SK-N-SH (cell line): ENCODE results near the gene CDKAL1. TPM values are rescaled to one million over a fixed set of nuclear protein-coding genes. Genes with fewer than 3 reads are reported as not detected.

Source experiments
- CTCF ChIA-PET: fragments of 300-600, 350-600 bp; formaldehyde crosslinking; extraction: SDS; loops from one replicate; lab custom pipeline; 2021; lab: Yijun Ruan, JAX
- POLR2A ChIA-PET: fragments of 350-600 bp; sonication (Branson Sonifier 250); formaldehyde crosslinking; extraction: SDS; loops from one replicate; lab custom pipeline; 2020; ENCODE audit warnings: antibody characterized with exemption, inconsistent platforms; lab: Yijun Ruan, JAX
- DNase-seq: peaks from one replicate; pipeline ENCODE4 v3.0.0; 2012
- H2AFZ ChIP-seq: fragments of 200-600 bp; sonication (generic); 2 replicates; pipeline ENCODE4 v1.8.1; 2016; ENCODE audit warnings: antibody characterized with exemption, mild to moderate bottlenecking, low read depth
- H3F3A ChIP-seq: fragments of 200-600 bp; sonication (generic); replicated peaks from 2 replicates; pipeline ENCODE3; 2016; ENCODE audit warnings: antibody characterized with exemption, mild to moderate bottlenecking; ENCODE audit not compliant: insufficient read depth
- H3K27ac ChIP-seq, 2 experiments: fragments of 200-500 bp in 1 of 2; fragments of 200-600 bp in 1 of 2; sonication (Bioruptor generic) in 1 of 2; sonication (generic), shearing (Covaris generic) in 1 of 2; 2 replicates each; pipeline versions ENCODE4 v1.5.1 to v1.6.1; 2014 to 2016; ENCODE audit warnings: low read depth in 2 of 2, inconsistent platforms in 1 of 2, low read length in 1 of 2, mild to moderate bottlenecking in 1 of 2, mixed read lengths in 1 of 2
- H3K27me3 ChIP-seq: fragments of 200-600 bp; sonication (generic), shearing (Covaris generic); 2 replicates; pipeline ENCODE4 v1.6.1; 2016; ENCODE audit warnings: mixed run types; ENCODE audit not compliant: insufficient read depth
- H3K36me3 ChIP-seq, 2 experiments: fragments of 200-500 bp in 1 of 2; fragments of 200-600 bp in 1 of 2; sonication (Bioruptor generic) in 1 of 2; sonication (generic) in 1 of 2; replicated peaks in 1 of 2; 2 replicates each; pipeline versions ENCODE3 to v1.5.1; 2014 to 2016; ENCODE audit warnings: low read length in 1 of 2, mild to moderate bottlenecking in 1 of 2; ENCODE audit not compliant: insufficient read depth in 2 of 2, control insufficient read depth in 1 of 2
- H3K4me1 ChIP-seq, 2 experiments: fragments of 200-500 bp in 1 of 2; fragments of 200-600 bp in 1 of 2; sonication (Bioruptor generic) in 1 of 2; sonication (generic), shearing (Covaris generic) in 1 of 2; 2 replicates each; pipeline versions ENCODE4 v1.5.1 to v1.6.1; 2014 to 2016; ENCODE audit warnings: low read depth in 1 of 2, low read length in 1 of 2, mixed run types in 1 of 2; ENCODE audit not compliant: insufficient read depth in 2 of 2, control insufficient read depth in 1 of 2
- H3K4me2 ChIP-seq: fragments of 200-600 bp; sonication (generic), shearing (Covaris generic); 2 replicates; pipeline ENCODE4 v1.6.1; 2017; ENCODE audit warnings: mixed run types
- H3K4me3 ChIP-seq, 2 experiments: fragments of 200-500 bp in 1 of 2; fragments of 200-600 bp in 1 of 2; sonication (Bioruptor generic) in 1 of 2; sonication (generic), shearing (Covaris generic) in 1 of 2; 2 replicates each; pipeline versions ENCODE4 v1.5.1 to v1.8.1; 2014 to 2016; ENCODE audit warnings: low read depth in 2 of 2, inconsistent platforms in 1 of 2, low read length in 1 of 2, mild to moderate bottlenecking in 1 of 2, mixed read lengths in 1 of 2, moderate library complexity in 1 of 2
- H3K79me2 ChIP-seq: fragments of 200-600 bp; sonication (generic); 2 replicates; pipeline ENCODE4 v1.8.1; 2017; ENCODE audit warnings: mild to moderate bottlenecking; ENCODE audit not compliant: insufficient read depth
- H3K9ac ChIP-seq: fragments of 200-600 bp; sonication (generic); 2 replicates; pipeline ENCODE4 v1.6.1; 2017; ENCODE audit warnings: mixed run types
- H3K9me2 ChIP-seq: fragments of 200-600 bp; sonication (generic); 2 replicates; pipeline ENCODE4 v1.6.1; 2017; ENCODE audit warnings: mixed run types
- H3K9me3 ChIP-seq: fragments of 200-600 bp; sonication (generic); 2 replicates; pipeline ENCODE4 v1.6.1; 2017; ENCODE audit warnings: mixed run types, mild to moderate bottlenecking, moderate library complexity
- H4K20me1 ChIP-seq: fragments of 200-600 bp; sonication (generic); 2 replicates; pipeline ENCODE4 v1.6.1; 2017; ENCODE audit warnings: mild to moderate bottlenecking, mixed run types; ENCODE audit not compliant: insufficient read depth
- CHD2 ChIP-seq: fragments of 150-350 bp; IDR thresholded peaks from 2 replicates; pipeline ENCODE4 v1.6.1; 2018; ENCODE audit warnings: low read length; ENCODE audit not compliant: partially characterized antibody
- ELF1 ChIP-seq: IDR thresholded peaks from 2 replicates; pipeline ENCODE4 v1.4.0; 2012
- EP300 ChIP-seq, 2 experiments: IDR thresholded peaks; 2 replicates each; pipeline versions ENCODE4 v1.4.0 to v1.6.1; 2012; ENCODE audit warnings: borderline replicate concordance in 1 of 2, low read depth in 1 of 2, low read length in 1 of 2
- EZH2phosphoT487 ChIP-seq: fragments of 200-600 bp; sonication (generic); IDR thresholded peaks from 2 replicates; pipeline ENCODE4 v1.6.1; 2017; ENCODE audit warnings: low read depth, mixed run types, mild to moderate bottlenecking, antibody characterized with exemption, moderate library complexity, borderline replicate concordance
- FOXM1 ChIP-seq: IDR thresholded peaks from 2 replicates; pipeline ENCODE4 v1.4.0; 2012; ENCODE audit warnings: low read depth, mild to moderate bottlenecking
- JUND ChIP-seq: IDR thresholded peaks from 2 replicates; pipeline ENCODE4 v1.4.0; 2012
- MEF2A ChIP-seq: IDR thresholded peaks from 2 replicates; pipeline ENCODE4 v1.4.0; 2012; ENCODE audit warnings: low read depth, borderline replicate concordance
- MXI1 ChIP-seq: IDR thresholded peaks from 2 replicates; pipeline ENCODE4 v1.6.1; 2012; ENCODE audit warnings: mild to moderate bottlenecking, low read depth, low read length, improper control_type of control experiment
- RAD21 ChIP-seq: IDR thresholded peaks from 2 replicates; pipeline ENCODE4 v1.6.1; 2012; ENCODE audit warnings: mild to moderate bottlenecking, low read length
- RCOR1 ChIP-seq: fragments of 150-350 bp; IDR thresholded peaks from 2 replicates; pipeline ENCODE4 v1.6.1; 2017; ENCODE audit warnings: antibody characterized with exemption, low read length
- RXRA ChIP-seq: IDR thresholded peaks from 2 replicates; pipeline ENCODE4 v1.4.0; 2012; ENCODE audit warnings: low read depth, mild to moderate bottlenecking, borderline replicate concordance
- SMC3 ChIP-seq: IDR thresholded peaks from 2 replicates; pipeline ENCODE4 v1.6.1; 2012; ENCODE audit warnings: low read depth, low read length, improper control_type of control experiment
- TAF1 ChIP-seq: IDR thresholded peaks from 2 replicates; pipeline ENCODE4 v1.6.1; 2012; ENCODE audit warnings: low read depth, mild to moderate bottlenecking, low read length, moderate library complexity, borderline replicate concordance
- TCF12 ChIP-seq: IDR thresholded peaks from 2 replicates; pipeline ENCODE4 v1.4.0; 2012
- TEAD4 ChIP-seq: IDR thresholded peaks from 2 replicates; pipeline ENCODE4 v1.4.0; 2012; ENCODE audit warnings: mild to moderate bottlenecking, borderline replicate concordance; ENCODE audit not compliant: insufficient read depth
- WGBS: methylation state at CpG from one replicate; pipeline ENCODE4 v1.1.6; 2017; ENCODE audit warnings: low lambda C conversion rate; 5-methylcytosine and 5-hydroxymethylcytosine counted together
- polyA plus RNA-seq, 3 experiments: library from polyadenylated mRNA; depleted of rRNA; stranded (reverse); fragments of >200 nt; gene quantifications; 2 replicates each; pipeline ENCODE4 v1.2.3, GENCODE V29; 2012
- TF ChIP-seq, protein P1 (sequence below): IDR thresholded peaks from 2 replicates; pipeline ENCODE4 v1.6.1; 2012; ENCODE audit warnings: mild to moderate bottlenecking, low read depth, low read length, moderate library complexity
- TF ChIP-seq, protein P2 (sequence below): IDR thresholded peaks from 2 replicates; pipeline ENCODE4 v1.4.0; 2012; ENCODE audit warnings: low read depth, borderline replicate concordance
- TF ChIP-seq, protein P3 (sequence below): IDR thresholded peaks from 2 replicates; pipeline ENCODE4; 2012
- TF ChIP-seq, protein P4 (sequence below): fragments of 150-350 bp; IDR thresholded peaks from 2 replicates; pipeline ENCODE4 v1.6.1; 2017; ENCODE audit warnings: antibody characterized with exemption, low read length, low read depth, borderline replicate concordance

The CDKAL1 gene
- polyA plus RNA-seq, 1 of the 3 experiments (the other 2 are of a cell fraction): 2.6 TPM

DNA sequence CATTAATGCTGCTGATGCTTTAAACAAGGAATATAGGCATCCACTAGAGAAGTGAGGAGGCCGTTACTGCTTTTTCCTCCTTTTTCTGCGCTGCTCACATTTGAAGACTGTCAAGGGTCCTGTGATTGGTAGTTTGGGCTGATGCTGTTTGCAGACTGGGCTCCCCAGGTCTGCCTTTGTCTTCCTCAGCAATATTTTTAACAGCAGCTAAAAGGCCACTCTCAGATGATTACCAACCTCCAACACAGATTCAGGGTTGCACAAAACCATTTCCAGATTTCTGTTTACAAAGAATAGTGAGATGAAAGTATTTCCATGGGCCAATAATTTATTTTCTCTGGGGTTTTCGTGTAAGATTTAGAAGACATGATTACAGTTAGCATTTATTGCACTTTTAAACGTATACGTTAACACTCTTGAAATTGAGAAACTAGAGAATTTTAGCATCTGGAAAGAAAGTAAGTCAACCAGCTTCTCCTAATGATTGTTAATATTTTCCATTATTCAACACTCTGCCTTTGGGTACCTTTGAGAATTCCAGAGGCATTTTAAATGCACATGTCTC lies 584.0 kb downstream of the CDKAL1 start:
- Histone ChIP-seq H3K27me3 (no peaks in the 10 kb centered on the region), H3K9me3 (no peaks in the 10 kb centered on the region), H3K4me2 (no peak overlapping the region), H3K4me3 (no peak overlapping the region), H3K79me2 (no peaks in the 10 kb centered on the region), H3K36me3 (no peaks in the 10 kb centered on the region), H3K27ac (no peak overlapping the region), H2AFZ (no peak overlapping the region), H3F3A (no peaks in the 10 kb centered on the region), H3K9ac (no peak overlapping the region), H3K4me1 (peaks cover 7 to 20% of the 10 kb centered on the region in 2 experiments; a peak in 3 of 4 replicates), H3K9me2 (0 out of 2 replicates have a peak, but pooled peaks cover 2% of the 10 kb centered on the region), H4K20me1 (no peaks in the 10 kb centered on the region)
- 95% methylated on average over 5 of the region's 5 CpGs for WGBS
- TF ChIP-seq MEF2A (no peak), FOXM1 (no peak), RCOR1 (no peak), MXI1 (no peak), EZH2phosphoT487 (no peak), CHD2 (no peak), TCF12 (no peak), ELF1 (no peak), EP300 (IDR thresholded peaks at IDR 0.05; ENCODE audit: borderline replicate concordance in 1 of 2, low read depth in 1 of 2, low read length in 1 of 2) (no peak), TAF1 (no peak), RXRA (no peak), RAD21 (no peak), SMC3 (no peak), TEAD4 (no peak), JUND (no peak)
- TF ChIP-seq, protein P1, sequence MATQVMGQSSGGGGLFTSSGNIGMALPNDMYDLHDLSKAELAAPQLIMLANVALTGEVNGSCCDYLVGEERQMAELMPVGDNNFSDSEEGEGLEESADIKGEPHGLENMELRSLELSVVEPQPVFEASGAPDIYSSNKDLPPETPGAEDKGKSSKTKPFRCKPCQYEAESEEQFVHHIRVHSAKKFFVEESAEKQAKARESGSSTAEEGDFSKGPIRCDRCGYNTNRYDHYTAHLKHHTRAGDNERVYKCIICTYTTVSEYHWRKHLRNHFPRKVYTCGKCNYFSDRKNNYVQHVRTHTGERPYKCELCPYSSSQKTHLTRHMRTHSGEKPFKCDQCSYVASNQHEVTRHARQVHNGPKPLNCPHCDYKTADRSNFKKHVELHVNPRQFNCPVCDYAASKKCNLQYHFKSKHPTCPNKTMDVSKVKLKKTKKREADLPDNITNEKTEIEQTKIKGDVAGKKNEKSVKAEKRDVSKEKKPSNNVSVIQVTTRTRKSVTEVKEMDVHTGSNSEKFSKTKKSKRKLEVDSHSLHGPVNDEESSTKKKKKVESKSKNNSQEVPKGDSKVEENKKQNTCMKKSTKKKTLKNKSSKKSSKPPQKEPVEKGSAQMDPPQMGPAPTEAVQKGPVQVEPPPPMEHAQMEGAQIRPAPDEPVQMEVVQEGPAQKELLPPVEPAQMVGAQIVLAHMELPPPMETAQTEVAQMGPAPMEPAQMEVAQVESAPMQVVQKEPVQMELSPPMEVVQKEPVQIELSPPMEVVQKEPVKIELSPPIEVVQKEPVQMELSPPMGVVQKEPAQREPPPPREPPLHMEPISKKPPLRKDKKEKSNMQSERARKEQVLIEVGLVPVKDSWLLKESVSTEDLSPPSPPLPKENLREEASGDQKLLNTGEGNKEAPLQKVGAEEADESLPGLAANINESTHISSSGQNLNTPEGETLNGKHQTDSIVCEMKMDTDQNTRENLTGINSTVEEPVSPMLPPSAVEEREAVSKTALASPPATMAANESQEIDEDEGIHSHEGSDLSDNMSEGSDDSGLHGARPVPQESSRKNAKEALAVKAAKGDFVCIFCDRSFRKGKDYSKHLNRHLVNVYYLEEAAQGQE: no peak
- TF ChIP-seq, protein P2, sequence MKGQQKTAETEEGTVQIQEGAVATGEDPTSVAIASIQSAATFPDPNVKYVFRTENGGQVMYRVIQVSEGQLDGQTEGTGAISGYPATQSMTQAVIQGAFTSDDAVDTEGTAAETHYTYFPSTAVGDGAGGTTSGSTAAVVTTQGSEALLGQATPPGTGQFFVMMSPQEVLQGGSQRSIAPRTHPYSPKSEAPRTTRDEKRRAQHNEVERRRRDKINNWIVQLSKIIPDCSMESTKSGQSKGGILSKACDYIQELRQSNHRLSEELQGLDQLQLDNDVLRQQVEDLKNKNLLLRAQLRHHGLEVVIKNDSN: no peak
- TF ChIP-seq, protein P3, sequence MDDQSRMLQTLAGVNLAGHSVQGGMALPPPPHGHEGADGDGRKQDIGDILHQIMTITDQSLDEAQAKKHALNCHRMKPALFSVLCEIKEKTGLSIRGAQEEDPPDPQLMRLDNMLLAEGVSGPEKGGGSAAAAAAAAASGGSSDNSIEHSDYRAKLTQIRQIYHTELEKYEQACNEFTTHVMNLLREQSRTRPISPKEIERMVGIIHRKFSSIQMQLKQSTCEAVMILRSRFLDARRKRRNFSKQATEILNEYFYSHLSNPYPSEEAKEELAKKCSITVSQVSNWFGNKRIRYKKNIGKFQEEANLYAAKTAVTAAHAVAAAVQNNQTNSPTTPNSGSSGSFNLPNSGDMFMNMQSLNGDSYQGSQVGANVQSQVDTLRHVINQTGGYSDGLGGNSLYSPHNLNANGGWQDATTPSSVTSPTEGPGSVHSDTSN: no peak
- TF ChIP-seq, protein P4, sequence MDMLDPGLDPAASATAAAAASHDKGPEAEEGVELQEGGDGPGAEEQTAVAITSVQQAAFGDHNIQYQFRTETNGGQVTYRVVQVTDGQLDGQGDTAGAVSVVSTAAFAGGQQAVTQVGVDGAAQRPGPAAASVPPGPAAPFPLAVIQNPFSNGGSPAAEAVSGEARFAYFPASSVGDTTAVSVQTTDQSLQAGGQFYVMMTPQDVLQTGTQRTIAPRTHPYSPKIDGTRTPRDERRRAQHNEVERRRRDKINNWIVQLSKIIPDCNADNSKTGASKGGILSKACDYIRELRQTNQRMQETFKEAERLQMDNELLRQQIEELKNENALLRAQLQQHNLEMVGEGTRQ: no peak
- POLR2A ChIA-PET: no interaction called here
- CTCF ChIA-PET: interaction anchor here (0.8 kb wide), 1 partner anchor 11 kb away, joined by 3 read pairs; no protein-coding TSS in a partner anchor
- DNase-seq: no peak
